ENCODE results near the gene KIF17. TPM values are rescaled to one million over a fixed set of nuclear protein-coding genes. Genes with fewer than 3 reads are reported as not detected.

The KIF17 gene
- total and polyA plus RNA-seq, 8 donors = 0.20 to 1.1 (median 0.69) TPM

- Histone ChIP-seq H3K4me1 (no peaks in the 10 kb centered on the region), H3K27me3 (no peaks in the 10 kb centered on the region), H3K27ac (no peak overlapping the region), H3K9me3 (no peaks in the 10 kb centered on the region), H3K36me3 (no peaks in the 10 kb centered on the region), H3K4me3 (no peak overlapping the region)
- no peak for FAIRE-seq
- no peak for DNase-seq
- 58 to 65% methylated on average over 18 of the region's 18 CpGs for WGBS, 2 donors
- TF ChIP-seq, protein P1, sequence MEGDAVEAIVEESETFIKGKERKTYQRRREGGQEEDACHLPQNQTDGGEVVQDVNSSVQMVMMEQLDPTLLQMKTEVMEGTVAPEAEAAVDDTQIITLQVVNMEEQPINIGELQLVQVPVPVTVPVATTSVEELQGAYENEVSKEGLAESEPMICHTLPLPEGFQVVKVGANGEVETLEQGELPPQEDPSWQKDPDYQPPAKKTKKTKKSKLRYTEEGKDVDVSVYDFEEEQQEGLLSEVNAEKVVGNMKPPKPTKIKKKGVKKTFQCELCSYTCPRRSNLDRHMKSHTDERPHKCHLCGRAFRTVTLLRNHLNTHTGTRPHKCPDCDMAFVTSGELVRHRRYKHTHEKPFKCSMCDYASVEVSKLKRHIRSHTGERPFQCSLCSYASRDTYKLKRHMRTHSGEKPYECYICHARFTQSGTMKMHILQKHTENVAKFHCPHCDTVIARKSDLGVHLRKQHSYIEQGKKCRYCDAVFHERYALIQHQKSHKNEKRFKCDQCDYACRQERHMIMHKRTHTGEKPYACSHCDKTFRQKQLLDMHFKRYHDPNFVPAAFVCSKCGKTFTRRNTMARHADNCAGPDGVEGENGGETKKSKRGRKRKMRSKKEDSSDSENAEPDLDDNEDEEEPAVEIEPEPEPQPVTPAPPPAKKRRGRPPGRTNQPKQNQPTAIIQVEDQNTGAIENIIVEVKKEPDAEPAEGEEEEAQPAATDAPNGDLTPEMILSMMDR (IDR thresholded peaks at IDR 0.05) = no peak
- intact Hi-C loops (cut with DNase I) = no loop called here
- ATAC-seq = no peak
These were observed 7.1 kb downstream of the KIF17 start for GRCh38 chr1:20710469-20711284.

DNA sequence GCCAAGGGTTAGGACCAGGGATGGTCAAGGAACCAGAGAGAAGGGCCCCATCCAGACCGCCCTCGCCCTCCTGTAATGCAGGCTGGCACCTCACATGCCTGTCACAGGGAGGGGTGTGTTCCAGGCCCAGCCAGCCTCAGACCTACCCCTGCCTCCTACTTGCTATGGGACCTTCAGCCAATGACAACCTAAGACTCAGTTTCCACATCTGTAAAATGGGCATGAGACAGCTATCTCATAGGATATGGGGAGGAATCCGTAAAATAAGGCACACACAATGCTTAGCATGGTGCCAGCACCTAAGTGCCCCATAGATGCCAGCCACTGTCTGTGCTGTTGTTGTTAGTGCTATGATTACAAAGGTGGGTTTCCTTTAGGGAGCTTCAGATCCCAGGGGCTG, 7.9 kb downstream of the KIF17 start:
- TF ChIP-seq, protein P1 (IDR thresholded peaks at IDR 0.05) = no peak
- intact Hi-C loops (cut with DNase I) = no loop called here
- WGBS, 2 donors = 84 to 97% methylated on average over 3 of the region's 3 CpGs
- no peak for FAIRE-seq
- Histone ChIP-seq H3K4me1 (no peaks in the 10 kb centered on the region), H3K36me3 (no peaks in the 10 kb centered on the region), H3K9me3 (no peaks in the 10 kb centered on the region), H3K4me3 (no peak overlapping the region), H3K27ac (no peak overlapping the region), H3K27me3 (no peaks in the 10 kb centered on the region)
- no peak for ATAC-seq
- DNase-seq = no peak

DNA sequence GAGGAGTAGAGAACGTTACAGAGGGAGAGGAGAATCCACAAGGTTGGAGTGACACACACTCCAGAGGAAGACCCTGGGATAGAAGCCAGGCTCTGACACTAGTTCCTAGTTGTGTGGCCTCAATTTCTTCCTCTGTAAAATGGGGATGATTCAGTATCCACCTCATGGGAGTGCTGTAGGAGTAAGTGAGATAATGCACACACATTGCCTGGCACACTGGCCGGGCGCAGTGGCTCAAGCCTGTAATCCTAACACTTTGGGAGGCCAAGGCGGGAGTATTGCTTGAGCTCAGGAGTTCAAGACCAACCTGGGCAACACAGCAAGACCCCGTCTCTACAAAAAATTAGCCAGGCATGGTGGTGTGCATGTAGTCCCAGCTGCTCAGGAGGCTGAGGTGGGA, 8.9 kb downstream of the KIF17 start:
- TF ChIP-seq, protein P1 (IDR thresholded peaks at IDR 0.05) = no peak
- H3K4me1 ChIP-seq = no peaks in the 10 kb centered on the region
- no peak for ATAC-seq
- WGBS, 2 donors = 79 to 90% methylated on average over 5 of the region's 5 CpGs
- no peak for DNase-seq
- H3K36me3 ChIP-seq = no peaks in the 10 kb centered on the region
- intact Hi-C loops (cut with DNase I) = no loop called here
- H3K27me3 ChIP-seq = no peaks in the 10 kb centered on the region
- FAIRE-seq = no peak
- H3K27ac ChIP-seq = no peak overlapping the region
- H3K4me3 ChIP-seq = no peak overlapping the region
- no peaks in the 10 kb centered on the region for H3K9me3 ChIP-seq

DNA sequence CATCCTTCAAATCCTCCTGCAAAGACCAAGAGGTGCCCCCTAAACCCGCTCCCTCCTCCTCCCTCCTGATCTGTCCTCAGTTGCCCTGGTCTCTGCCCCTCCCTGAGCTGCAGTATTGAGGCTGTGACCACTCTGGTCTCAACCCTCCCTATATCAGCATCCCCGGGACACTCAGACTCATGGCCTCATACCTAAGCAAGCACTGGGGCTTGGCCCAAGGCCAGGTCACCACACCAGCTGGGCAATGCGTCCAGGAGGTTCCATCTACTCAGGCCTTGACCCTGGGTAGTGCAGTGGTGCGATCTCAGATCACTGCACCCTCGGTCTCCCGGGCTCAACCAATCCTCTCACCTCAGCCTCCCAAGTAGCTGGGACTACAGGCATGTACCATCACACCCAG, 9.8 kb downstream of the KIF17 start:
- WGBS, 2 donors = 56 to 57% methylated on average over 6 of the region's 6 CpGs
- no peak for DNase-seq
- no peaks in the 10 kb centered on the region for H3K9me3 ChIP-seq
- H3K4me3 ChIP-seq = no peak overlapping the region
- no peaks in the 10 kb centered on the region for H3K4me1 ChIP-seq
- intact Hi-C loops (cut with DNase I) = no loop called here
- TF ChIP-seq, protein P1 (IDR thresholded peaks at IDR 0.05) = no peak
- no peaks in the 10 kb centered on the region for H3K36me3 ChIP-seq
- no peaks in the 10 kb centered on the region for H3K27me3 ChIP-seq
- ATAC-seq = no peak
- no peak overlapping the region for H3K27ac ChIP-seq
- FAIRE-seq = no peak

- Histone ChIP-seq H3K9me3 (no peaks in the 10 kb centered on the region), H3K4me3 (no peak overlapping the region), H3K36me3 (no peaks in the 10 kb centered on the region), H3K27ac (no peak overlapping the region), H3K27me3 (no peaks in the 10 kb centered on the region), H3K4me1 (no peaks in the 10 kb centered on the region)
- TF ChIP-seq, protein P1 (IDR thresholded peaks at IDR 0.05) = no peak
- DNase-seq (no peak), ATAC-seq (no peak), FAIRE-seq (no peak)
- intact Hi-C loops (cut with DNase I) = no loop called here
- WGBS, 2 donors = 36 to 47% methylated on average over 5 of the region's 5 CpGs
These were observed 11.0 kb downstream of the KIF17 start for GRCh38 chr1:20706841-20707240.
